Adrenal gland (tissue), 5 donors: ENCODE data around the gene GSE1.

Source experiments
- POLR2A ChIP-seq, 2 donors: fragments of 450-650 bp; IDR thresholded peaks; one replicate each; pipeline ENCODE4 v1.6.1; 2017; ENCODE audit warnings: antibody characterized with exemption in 2 of 2, mild to moderate bottlenecking in 2 of 2, moderate library complexity in 1 of 2
- TF ChIP-seq, protein P1 (sequence below), 6 experiments: fragments of 450-650 bp in 4 of 6; fragments of 200-600 bp in 2 of 6; sonication (generic) in 1 of 6; IDR thresholded peaks; 1 replicate in 5 of 6; 2 replicates in 1 of 6; pipeline versions ENCODE4 v1.5.1 to v1.8.0; 2016 to 2021; ENCODE audit warnings: antibody characterized with exemption in 6 of 6, mild to moderate bottlenecking in 2 of 6, moderate library complexity in 1 of 6
- donor health status: DM: no; HTN: no; CAD: no.

DNA sequence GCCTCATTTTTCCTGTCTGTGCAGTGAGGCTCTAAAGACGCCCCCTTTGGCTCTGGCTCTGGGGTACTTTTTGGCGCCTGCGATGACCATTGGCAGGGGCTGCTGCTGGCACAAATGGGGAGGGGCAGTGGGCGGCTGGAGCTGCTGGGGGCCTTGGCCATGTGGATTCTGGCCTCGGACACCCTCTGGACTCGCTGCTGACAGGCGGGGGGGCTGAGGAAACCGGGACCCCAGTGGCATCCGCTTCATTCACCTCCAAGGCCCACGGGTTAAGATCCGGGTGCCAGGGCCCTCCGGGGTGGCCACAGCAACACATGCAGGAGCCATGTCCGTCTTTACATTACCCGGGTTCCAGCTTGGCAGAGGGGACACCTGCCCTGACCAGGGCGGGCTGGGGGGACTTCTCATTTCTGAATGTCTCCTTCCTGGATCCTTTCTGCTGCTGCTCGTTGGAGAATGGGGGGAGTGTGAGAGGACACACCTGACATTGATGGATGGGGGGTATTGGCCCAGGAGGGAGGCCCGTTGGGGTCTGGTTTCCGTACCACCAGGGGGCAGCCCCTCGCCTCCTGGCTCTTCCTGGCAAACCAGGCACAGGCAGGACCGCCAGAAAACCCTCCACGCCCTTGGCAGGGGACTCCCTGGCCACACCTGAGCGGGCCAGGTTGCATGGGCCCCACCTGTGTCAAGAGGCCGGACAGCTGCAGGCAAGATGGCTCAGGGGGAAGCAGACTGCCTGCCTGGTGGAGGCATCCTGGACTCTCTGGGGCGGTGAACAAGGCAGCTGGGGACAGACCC is 21.8 kb downstream of the GSE1 start:
- TF ChIP-seq POLR2A (IDR thresholded peaks at IDR 0.05) = no peak
- TF ChIP-seq, protein P1, sequence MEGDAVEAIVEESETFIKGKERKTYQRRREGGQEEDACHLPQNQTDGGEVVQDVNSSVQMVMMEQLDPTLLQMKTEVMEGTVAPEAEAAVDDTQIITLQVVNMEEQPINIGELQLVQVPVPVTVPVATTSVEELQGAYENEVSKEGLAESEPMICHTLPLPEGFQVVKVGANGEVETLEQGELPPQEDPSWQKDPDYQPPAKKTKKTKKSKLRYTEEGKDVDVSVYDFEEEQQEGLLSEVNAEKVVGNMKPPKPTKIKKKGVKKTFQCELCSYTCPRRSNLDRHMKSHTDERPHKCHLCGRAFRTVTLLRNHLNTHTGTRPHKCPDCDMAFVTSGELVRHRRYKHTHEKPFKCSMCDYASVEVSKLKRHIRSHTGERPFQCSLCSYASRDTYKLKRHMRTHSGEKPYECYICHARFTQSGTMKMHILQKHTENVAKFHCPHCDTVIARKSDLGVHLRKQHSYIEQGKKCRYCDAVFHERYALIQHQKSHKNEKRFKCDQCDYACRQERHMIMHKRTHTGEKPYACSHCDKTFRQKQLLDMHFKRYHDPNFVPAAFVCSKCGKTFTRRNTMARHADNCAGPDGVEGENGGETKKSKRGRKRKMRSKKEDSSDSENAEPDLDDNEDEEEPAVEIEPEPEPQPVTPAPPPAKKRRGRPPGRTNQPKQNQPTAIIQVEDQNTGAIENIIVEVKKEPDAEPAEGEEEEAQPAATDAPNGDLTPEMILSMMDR (IDR thresholded peaks at IDR 0.05) = peak in 3 of 6 experiments; percentile 11 to 18 (median 15)
